IMR-90 (cell line): Measurements from ENCODE around the gene LPO. TPM values are rescaled to one million over a fixed set of nuclear protein-coding genes. Genes with fewer than 3 reads are reported as not detected.

Experiments used
- ATAC-seq: fragments of 200-7000 bp; cut with Tn5 transposase; 2 replicates; pipeline ENCODE4 v1.9.1; 2020; ENCODE audit warnings: low read depth, mild to moderate bottlenecking, moderate library complexity
- BruUV-seq: library from RNA; stranded (reverse); fragments of 400-500 nt; replicated peaks from 2 replicates; lab custom pipeline; 2021; lab: Mats Ljungman, UMichigan
- CTCF ChIA-PET: fragments of 300-600 bp; formaldehyde crosslinking; extraction: SDS; loops from one replicate; lab custom pipeline; 2021; ENCODE audit warnings: antibody characterized with exemption; lab: Yijun Ruan, JAX
- POLR2A ChIA-PET: fragments of 300-600 bp; sonication (Branson Sonifier 250); formaldehyde crosslinking; loops from one replicate; lab custom pipeline; 2022; ENCODE audit warnings: antibody characterized with exemption; ENCODE audit not compliant: unreplicated experiment; lab: Charles Lee
- DNase-seq: peaks from one replicate; pipeline ENCODE4 v3.0.0; 2013
- H2AFZ ChIP-seq: replicated peaks from 2 replicates; pipeline ENCODE3; 2013; ENCODE audit warnings: low read length, mild to moderate bottlenecking; ENCODE audit not compliant: poor library complexity
- H2AK5ac ChIP-seq: 2 replicates; pipeline ENCODE4 v1.6.1; 2013; ENCODE audit warnings: low read depth, low read length, inconsistent platforms
- H2AK9ac ChIP-seq: replicated peaks from 2 replicates; pipeline ENCODE3; 2013; ENCODE audit warnings: mild to moderate bottlenecking, low read depth, low read length, moderate library complexity; ENCODE audit not compliant: poor library complexity
- H2BK120ac ChIP-seq: 2 replicates; pipeline ENCODE4 v1.6.1; 2013; ENCODE audit warnings: low read depth, low read length, inconsistent platforms
- H2BK15ac ChIP-seq: 3 replicates; pipeline ENCODE4 v1.6.1; 2013; ENCODE audit warnings: low read depth, low read length, inconsistent platforms
- H2BK20ac ChIP-seq: 2 replicates; pipeline ENCODE4 v1.6.1; 2013; ENCODE audit warnings: low read depth, mild to moderate bottlenecking, inconsistent platforms, low read length, moderate library complexity
- H2BK5ac ChIP-seq: 2 replicates; pipeline ENCODE4 v1.6.1; 2013; ENCODE audit warnings: mild to moderate bottlenecking, low read depth, low read length, inconsistent platforms; ENCODE audit not compliant: poor library complexity, severe bottlenecking
- H3K14ac ChIP-seq: replicated peaks from 2 replicates; pipeline ENCODE4 v1.6.1; 2013; ENCODE audit warnings: low read depth, low read length, inconsistent platforms
- H3K18ac ChIP-seq: 2 replicates; pipeline ENCODE4 v1.6.1; 2013; ENCODE audit warnings: low read depth, low read length, control low read depth
- H3K23ac ChIP-seq: 2 replicates; pipeline ENCODE4 v1.6.1; 2013; ENCODE audit warnings: low read depth, low read length, inconsistent platforms
- H3K27ac ChIP-seq: 2 replicates; pipeline ENCODE4 v1.5.1; 2013; ENCODE audit warnings: mild to moderate bottlenecking, control low read depth, low read length; ENCODE audit not compliant: insufficient read depth
- H3K27me3 ChIP-seq: 2 replicates; pipeline ENCODE4 v1.6.1; 2013; ENCODE audit warnings: low read length; ENCODE audit not compliant: control insufficient read depth, insufficient read depth
- H3K36me3 ChIP-seq: 2 replicates; pipeline ENCODE4 v1.6.1; 2013; ENCODE audit warnings: low read length, mixed read lengths; ENCODE audit not compliant: control insufficient read depth, insufficient read depth
- H3K4ac ChIP-seq: 2 replicates; pipeline ENCODE4 v1.6.1; 2013; ENCODE audit warnings: low read depth, low read length, inconsistent platforms
- H3K4me1 ChIP-seq: 2 replicates; pipeline ENCODE4 v1.6.1; 2013; ENCODE audit warnings: low read length, mixed read lengths; ENCODE audit not compliant: control insufficient read depth, insufficient read depth
- H3K4me2 ChIP-seq: 2 replicates; pipeline ENCODE4 v1.6.1; 2013; ENCODE audit warnings: low read depth, mild to moderate bottlenecking, control low read depth, low read length, moderate library complexity
- H3K4me3 ChIP-seq: 2 replicates; pipeline ENCODE4 v1.5.1; 2013; ENCODE audit warnings: low read depth, mild to moderate bottlenecking, control low read depth, low read length, moderate library complexity; ENCODE audit not compliant: insufficient read depth
- H3K56ac ChIP-seq: 2 replicates; pipeline ENCODE4 v1.6.1; 2013; ENCODE audit warnings: low read length, inconsistent platforms; ENCODE audit not compliant: insufficient read depth; ENCODE audit errors: extremely low read depth
- H3K79me1 ChIP-seq, 2 experiments: 2 replicates each; pipeline ENCODE4 v1.6.1; 2013; ENCODE audit warnings: low read length in 2 of 2, inconsistent platforms in 1 of 2, low read depth in 1 of 2
- H3K9ac ChIP-seq: 2 replicates; pipeline ENCODE4 v1.6.1; 2013; ENCODE audit warnings: low read depth, low read length, control low read depth
- H3K9me1 ChIP-seq: 2 replicates; pipeline ENCODE4 v1.6.1; 2013; ENCODE audit warnings: low read length, inconsistent platforms; ENCODE audit not compliant: insufficient read depth
- H3K9me3 ChIP-seq: 2 replicates; pipeline ENCODE4 v1.6.1; 2013; ENCODE audit warnings: low read length; ENCODE audit not compliant: control insufficient read depth, insufficient read depth
- H4K20me1 ChIP-seq: 2 replicates; pipeline ENCODE4 v1.6.1; 2013; ENCODE audit warnings: low read length, inconsistent platforms; ENCODE audit not compliant: insufficient read depth
- H4K5ac ChIP-seq: 2 replicates; pipeline ENCODE4 v1.6.1; 2013; ENCODE audit warnings: mild to moderate bottlenecking, low read depth, low read length, control low read depth
- H4K8ac ChIP-seq, 2 experiments: 2 replicates each; pipeline ENCODE4 v1.6.1; 2013; ENCODE audit warnings: low read depth in 2 of 2, low read length in 2 of 2, control low read depth in 1 of 2, inconsistent platforms in 1 of 2
- H4K91ac ChIP-seq: 2 replicates; pipeline ENCODE4 v1.6.1; 2013; ENCODE audit warnings: low read depth, low read length, inconsistent platforms; ENCODE audit not compliant: insufficient read depth
- BHLHE40 ChIP-seq: fragments of 150-350 bp; IDR thresholded peaks from 2 replicates; pipeline ENCODE4 v1.6.1; 2016; ENCODE audit warnings: mild to moderate bottlenecking, low read depth, low read length
- CHD1 ChIP-seq: IDR thresholded peaks from 2 replicates; pipeline ENCODE4 v1.6.1; 2012; ENCODE audit warnings: low read depth, low read length, improper control_type of control experiment
- FOS ChIP-seq: fragments of 150-350 bp; IDR thresholded peaks from 2 replicates; pipeline ENCODE4 v1.6.1; 2016; ENCODE audit warnings: low read depth, low read length
- MAZ ChIP-seq: IDR thresholded peaks from 2 replicates; pipeline ENCODE4 v1.6.1; 2012; ENCODE audit warnings: low read depth, mild to moderate bottlenecking, low read length, improper control_type of control experiment, moderate library complexity, borderline replicate concordance
- NFE2L2 ChIP-seq: fragments of 150-350 bp; IDR thresholded peaks from 2 replicates; pipeline ENCODE4 v1.6.1; 2016; ENCODE audit warnings: low read depth, mild to moderate bottlenecking, low read length
- POLR2A ChIP-seq: IDR thresholded peaks from 2 replicates; pipeline ENCODE4 v1.6.1; 2012; ENCODE audit warnings: mild to moderate bottlenecking, low read depth, low read length
- RCOR1 ChIP-seq: IDR thresholded peaks from 2 replicates; pipeline ENCODE4 v1.6.1; 2012; ENCODE audit warnings: mild to moderate bottlenecking, low read length, improper control_type of control experiment; ENCODE audit not compliant: insufficient replicate concordance
- USF2 ChIP-seq: fragments of 150-350 bp; IDR thresholded peaks from 2 replicates; pipeline ENCODE4 v1.6.1; 2017; ENCODE audit warnings: mild to moderate bottlenecking, antibody characterized with exemption, low read length, low read depth
- WGBS, 2 experiments: methylation state at CpG; one replicate each; pipeline versions ENCODE4 v1.1.5 to v1.1.7; 2013; ENCODE audit warnings: missing lambda C conversion rate in 2 of 2; ENCODE audit not compliant: insufficient read length in 1 of 2; ENCODE audit errors: extremely low coverage in 2 of 2; 5-methylcytosine and 5-hydroxymethylcytosine counted together
- dilution Hi-C: fragments of 300-500 bp; cut with HindIII; formaldehyde crosslinking; loops from one replicate; pipeline ENCODE4 v1.14.3; 2018; ENCODE audit warnings: low sequenced_read_pairs; ENCODE audit not compliant: unreplicated experiment
- in situ Hi-C: fragments of 300-500 bp; cut with MboI; formaldehyde crosslinking; loops from 3 replicates; pipeline ENCODE4 v1.14.3; 2019; ENCODE audit warnings: low sequenced_read_pairs, inconsistent platforms, mixed read lengths
- intact Hi-C: fragments of 100-400 bp; cut with micrococcal nuclease; formaldehyde crosslinking; loops from 2 replicates; pipeline ENCODE4 v1.10.0; 2022
- polyA plus RNA-seq, 3 experiments: library from polyadenylated mRNA; depleted of rRNA; stranded (reverse); fragments of >200 nt; gene quantifications; 2 replicates each; pipeline ENCODE4 v1.2.3, GENCODE V29; 2012; ENCODE audit warnings: low replicate concordance in 1 of 3
- total RNA-seq: library from RNA; depleted of rRNA; stranded (reverse); fragments of >200 nt; gene quantifications from 2 replicates; pipeline ENCODE4 v1.2.3, GENCODE V29; 2012
- TF ChIP-seq, protein P1 (sequence below): conservative IDR thresholded peaks from 2 replicates; pipeline ENCODE4 v1.5.1; 2012; ENCODE audit warnings: mild to moderate bottlenecking, low read depth, low read length, improper control_type of control experiment

Gene LPO
- total and polyA plus RNA-seq, 2 of the 4 experiments (the other 2 are of a cell fraction): not detected

DNA sequence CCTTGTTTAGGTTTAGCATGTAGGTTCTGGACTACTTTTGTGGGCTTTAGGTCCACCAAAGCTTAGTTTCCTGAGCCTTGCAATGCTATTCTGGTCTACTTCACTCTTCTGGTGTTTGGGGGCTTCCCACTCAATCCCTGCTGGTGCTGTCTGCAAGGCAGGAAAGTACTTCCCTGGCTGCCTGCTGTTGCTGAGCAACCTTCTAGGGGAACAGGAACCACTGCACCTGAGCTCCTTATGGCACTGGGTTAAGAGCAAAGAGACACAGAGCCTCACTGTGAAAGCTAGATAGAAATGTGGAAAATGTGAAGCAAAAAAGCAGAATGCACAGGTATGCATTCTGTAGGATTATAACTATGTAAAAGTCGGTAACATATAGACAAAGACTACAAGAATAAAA lies 25.4 kb downstream of the LPO start:
- no peak for DNase-seq
- no peak overlapping the region for H3K4ac ChIP-seq
- dilution Hi-C loops: no loop called here
- H3K27ac ChIP-seq: no peak overlapping the region
- no peak for TF ChIP-seq NFE2L2
- no peak for TF ChIP-seq POLR2A
- no peak for TF ChIP-seq CHD1
- no peak for TF ChIP-seq FOS
- TF ChIP-seq, protein P1, sequence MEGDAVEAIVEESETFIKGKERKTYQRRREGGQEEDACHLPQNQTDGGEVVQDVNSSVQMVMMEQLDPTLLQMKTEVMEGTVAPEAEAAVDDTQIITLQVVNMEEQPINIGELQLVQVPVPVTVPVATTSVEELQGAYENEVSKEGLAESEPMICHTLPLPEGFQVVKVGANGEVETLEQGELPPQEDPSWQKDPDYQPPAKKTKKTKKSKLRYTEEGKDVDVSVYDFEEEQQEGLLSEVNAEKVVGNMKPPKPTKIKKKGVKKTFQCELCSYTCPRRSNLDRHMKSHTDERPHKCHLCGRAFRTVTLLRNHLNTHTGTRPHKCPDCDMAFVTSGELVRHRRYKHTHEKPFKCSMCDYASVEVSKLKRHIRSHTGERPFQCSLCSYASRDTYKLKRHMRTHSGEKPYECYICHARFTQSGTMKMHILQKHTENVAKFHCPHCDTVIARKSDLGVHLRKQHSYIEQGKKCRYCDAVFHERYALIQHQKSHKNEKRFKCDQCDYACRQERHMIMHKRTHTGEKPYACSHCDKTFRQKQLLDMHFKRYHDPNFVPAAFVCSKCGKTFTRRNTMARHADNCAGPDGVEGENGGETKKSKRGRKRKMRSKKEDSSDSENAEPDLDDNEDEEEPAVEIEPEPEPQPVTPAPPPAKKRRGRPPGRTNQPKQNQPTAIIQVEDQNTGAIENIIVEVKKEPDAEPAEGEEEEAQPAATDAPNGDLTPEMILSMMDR: no peak
- TF ChIP-seq USF2: no peak
- TF ChIP-seq MAZ: no peak
- no peak for TF ChIP-seq RCOR1
- no peak for TF ChIP-seq BHLHE40
- H3K14ac ChIP-seq: no peak overlapping the region
- no peak overlapping the region for H4K5ac ChIP-seq
- H3K9me1 ChIP-seq: no peaks in the 10 kb centered on the region
- no peak overlapping the region for H3K9ac ChIP-seq
- no peak overlapping the region for H4K91ac ChIP-seq
- no peaks in the 10 kb centered on the region for H4K20me1 ChIP-seq
- H3K56ac ChIP-seq: no peak overlapping the region
- POLR2A ChIA-PET: no interaction called here
- no peak overlapping the region for H3K23ac ChIP-seq
- H3K18ac ChIP-seq: no peak overlapping the region
- no peak overlapping the region for H3K4me3 ChIP-seq
- H2AK9ac ChIP-seq: no peak overlapping the region
- no peaks in the 10 kb centered on the region for H3K9me3 ChIP-seq
- no peak overlapping the region for H3K4me2 ChIP-seq
- CTCF ChIA-PET: interaction anchor here (1.0 kb wide), 1 partner anchor 14 kb away, joined by 3 read pairs; no protein-coding TSS in a partner anchor
- no peaks in the 10 kb centered on the region for H3K4me1 ChIP-seq
- no peak overlapping the region for H4K8ac ChIP-seq
- H2AK5ac ChIP-seq: no peak overlapping the region
- no peak overlapping the region for H2BK5ac ChIP-seq
- H2BK20ac ChIP-seq: no peak overlapping the region
- intact Hi-C loops: no loop called here
- in situ Hi-C loops: no loop called here
- no peak for ATAC-seq
- no peaks in the 10 kb centered on the region for H3K36me3 ChIP-seq
- no peak overlapping the region for H2BK120ac ChIP-seq
- peaks cover 4% of the 10 kb centered on the region for H3K27me3 ChIP-seq
- BruUV-seq: no TSS peak
- WGBS, 2 experiments: no CpG with 5 or more reads among the region's 1 CpG
- H2BK15ac ChIP-seq: no peak overlapping the region
- H3K79me1 ChIP-seq: no peaks in the 10 kb centered on the region
- H2AFZ ChIP-seq: no peak overlapping the region
